ENCODE measurements around the gene CELF5.

- TF ChIP-seq CTCF (IDR thresholded peaks at IDR 0.05) (no peak), NR1H2 (CRISPR knock-in tag; IDR thresholded peaks at IDR 0.05) (no peak), ZBTB43 (CRISPR knock-in tag; IDR thresholded peaks at IDR 0.05) (no peak), ZNF232 (CRISPR knock-in tag; IDR thresholded peaks at IDR 0.05) (no peak)
These were observed 28.8 kb downstream of the CELF5 start for GRCh38 chr19:3253270-3253669.
